ENCODE measurements around the gene SCAPER.
A peak's percentile ranks its signal among the peaks of the same experiment; 100 is the strongest.

Gene SCAPER

DNA sequence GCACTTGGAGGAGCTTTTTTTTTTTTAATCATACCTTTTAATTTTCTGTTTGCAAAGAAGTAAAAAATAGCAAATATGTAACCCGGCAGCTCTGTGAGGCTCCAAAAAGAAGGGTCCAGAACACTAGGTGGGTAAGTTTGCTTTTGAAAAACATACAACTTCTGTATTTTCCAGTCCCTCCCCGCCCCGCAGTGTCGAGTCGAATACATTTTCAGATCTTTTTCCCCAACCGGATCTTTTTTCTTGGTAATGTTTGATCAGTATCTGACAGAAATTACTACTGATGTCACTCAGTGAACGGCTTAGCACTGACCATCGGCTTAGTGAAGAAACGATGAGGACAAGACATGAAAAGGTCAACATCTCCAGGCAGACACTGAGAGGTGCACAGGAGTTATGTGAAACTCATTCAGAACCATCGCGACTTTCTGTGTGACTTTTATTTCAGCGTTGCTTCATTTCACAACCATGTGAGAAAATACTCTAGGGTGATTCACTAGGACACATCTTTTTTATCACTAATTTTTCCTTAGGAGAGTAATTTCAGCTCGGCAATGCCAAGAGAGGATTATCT, 557.6 kb downstream of the SCAPER start:
- DNase-seq: no peak

DNA sequence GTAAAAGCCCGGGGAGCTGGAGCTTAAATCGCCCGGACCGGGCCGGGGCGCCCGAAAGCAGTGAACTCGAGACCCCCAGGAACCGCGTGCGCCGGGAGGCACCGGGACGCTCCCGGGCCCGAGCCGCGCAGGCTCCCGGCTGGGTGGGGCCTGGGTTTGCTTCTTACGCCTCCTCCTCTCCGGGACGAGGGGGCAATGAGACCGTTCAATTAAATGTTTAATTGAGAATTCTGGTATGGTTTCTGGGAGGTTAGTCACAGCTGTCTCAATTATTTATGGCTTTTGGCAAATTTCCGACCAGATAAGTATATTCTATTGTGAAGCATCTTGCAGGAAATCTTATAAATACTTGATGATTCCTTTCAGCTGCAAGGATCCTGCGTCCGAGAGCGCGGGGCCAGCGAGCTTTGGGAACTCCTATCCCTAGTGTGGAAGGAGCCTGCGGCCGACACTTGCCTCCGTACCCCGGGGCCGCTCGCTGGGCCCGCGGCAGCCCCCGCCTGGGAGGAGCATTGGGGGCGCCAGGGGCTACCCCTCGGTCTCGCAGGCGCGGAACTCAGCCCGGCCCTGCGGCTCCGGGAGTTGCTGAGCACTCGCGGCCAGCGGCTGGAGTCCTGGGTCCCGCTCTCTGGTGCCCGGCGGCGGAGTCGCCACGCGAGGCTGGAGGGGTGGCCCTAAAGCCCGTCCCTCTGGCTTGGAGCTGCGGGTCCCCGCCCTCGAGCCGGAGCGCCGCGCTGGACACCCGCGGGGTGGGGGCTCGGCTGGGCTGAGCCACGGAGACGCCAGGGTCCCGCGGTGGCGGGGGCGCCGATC, 558.3 kb downstream of the SCAPER start:
- no peak for DNase-seq

DNA sequence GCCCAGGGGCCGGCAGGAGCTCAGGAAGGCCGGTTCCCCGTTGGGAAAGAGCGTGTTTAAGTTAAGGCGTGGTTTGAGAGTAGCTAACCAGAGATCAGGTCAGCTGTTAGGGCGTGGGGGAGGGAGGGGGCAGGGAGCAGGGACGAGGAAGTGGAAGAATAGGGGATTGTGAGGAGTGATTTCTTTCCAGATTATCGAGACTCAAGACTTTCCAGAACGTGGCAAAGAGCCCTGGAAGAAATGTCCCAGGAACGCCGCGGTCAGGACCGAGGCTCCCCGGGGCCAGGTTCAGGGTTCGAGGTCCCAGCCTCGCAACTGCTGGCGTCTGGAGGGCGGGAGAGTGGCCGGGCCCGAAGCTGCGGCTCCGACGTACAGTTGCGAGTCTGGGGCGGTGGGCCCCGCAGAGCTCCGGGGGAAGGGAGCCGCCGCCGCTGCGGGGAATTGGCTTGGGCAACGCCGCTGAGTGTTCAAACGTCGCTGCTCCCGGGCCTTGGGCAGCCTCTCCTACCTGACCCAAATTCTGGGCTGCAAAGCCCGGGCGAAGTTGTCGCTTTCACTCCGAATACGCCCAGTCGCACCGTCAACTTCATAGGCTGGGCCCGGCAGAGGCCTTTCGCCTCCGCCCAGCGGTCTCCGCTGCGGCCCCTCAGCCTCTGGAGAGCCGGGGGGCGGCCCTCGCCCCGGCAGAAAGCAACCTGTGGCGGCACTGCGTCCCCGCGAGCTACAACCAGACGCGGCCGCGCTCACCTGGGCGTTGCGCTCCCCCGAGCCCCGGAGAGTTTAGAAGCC, 559.1 kb downstream of the SCAPER start:
- DNase-seq: no peak

DNA sequence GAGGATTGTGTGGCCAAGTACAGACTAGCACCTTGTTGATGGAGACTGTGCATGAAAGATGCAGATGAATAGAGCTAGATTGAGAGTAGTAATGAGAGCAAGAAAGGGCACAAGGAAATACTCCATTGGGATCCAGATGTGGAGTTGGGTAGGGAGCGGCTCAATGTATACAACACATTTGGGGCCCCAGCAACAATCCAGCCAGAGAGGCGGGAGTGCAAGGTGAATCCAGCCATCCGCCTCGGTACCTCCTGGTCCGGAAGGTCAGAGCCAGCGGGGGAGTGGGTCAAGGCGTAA, 559.6 kb downstream of the SCAPER start:
- no peak for DNase-seq

DNA sequence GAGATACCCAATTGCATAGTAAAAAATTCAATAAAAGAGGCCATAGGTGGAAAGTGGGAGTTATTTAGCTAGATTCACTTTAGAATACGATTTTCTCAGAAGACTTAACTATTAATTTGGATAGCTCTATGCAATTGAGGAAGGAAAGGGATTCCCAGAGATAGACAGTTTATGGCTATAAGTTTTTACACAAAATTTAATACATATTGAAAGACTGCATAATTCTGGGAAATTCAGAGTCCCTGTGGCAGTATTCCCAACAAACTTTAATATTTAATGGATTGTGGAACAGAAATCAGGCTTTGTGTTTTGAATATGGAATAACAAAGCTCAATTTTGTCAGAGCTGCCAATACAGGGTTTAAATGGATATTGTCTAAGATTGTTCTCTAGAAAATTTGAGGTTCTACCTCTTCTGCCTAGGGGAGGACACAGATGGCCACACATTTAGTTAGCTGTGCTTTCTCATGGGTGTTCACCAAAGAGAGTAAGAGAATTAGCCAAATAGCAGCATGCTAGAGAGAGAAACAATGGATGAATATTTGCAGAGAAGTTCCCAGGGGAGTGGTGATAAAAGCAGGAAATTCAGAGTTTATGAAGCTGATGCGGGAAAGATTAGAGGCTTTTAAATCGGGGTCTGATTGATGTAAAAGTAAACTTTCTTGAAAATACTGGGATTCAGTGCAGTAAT, 560.1 kb downstream of the SCAPER start:
- no peak for DNase-seq

DNA sequence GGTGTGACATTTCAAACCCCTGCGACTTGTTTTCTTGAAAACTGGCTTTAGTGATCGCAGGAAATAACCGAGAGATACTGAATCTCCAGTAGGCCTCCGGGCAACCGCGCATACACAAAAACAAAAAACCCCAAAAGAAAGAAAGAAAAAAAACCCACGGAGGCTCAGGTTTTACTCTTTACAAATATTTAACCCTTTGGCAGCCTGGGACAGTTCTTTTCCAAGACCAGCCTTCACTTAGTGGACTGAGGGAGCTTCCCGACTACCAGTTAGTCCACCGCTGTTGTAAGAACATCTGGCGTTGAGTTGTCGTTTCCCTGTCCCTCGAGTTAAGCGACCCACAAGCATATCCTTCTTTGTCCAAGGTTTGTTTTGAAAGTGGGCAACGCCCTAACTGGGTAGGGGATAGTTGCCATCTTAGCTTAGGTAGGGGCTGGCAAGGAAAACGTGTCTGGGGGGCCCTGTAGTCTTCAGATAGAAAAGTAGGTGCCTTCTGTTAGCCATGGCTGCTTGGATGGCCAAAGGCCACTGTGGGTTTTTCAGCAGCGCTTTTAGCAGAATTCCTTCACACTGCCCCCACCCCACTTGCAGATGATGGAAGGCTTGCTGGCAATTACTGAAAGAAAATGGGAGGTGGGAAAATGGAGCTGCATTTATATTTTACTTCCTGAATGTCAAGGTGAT, 561.7 kb downstream of the SCAPER start:
- no peak for DNase-seq

DNA sequence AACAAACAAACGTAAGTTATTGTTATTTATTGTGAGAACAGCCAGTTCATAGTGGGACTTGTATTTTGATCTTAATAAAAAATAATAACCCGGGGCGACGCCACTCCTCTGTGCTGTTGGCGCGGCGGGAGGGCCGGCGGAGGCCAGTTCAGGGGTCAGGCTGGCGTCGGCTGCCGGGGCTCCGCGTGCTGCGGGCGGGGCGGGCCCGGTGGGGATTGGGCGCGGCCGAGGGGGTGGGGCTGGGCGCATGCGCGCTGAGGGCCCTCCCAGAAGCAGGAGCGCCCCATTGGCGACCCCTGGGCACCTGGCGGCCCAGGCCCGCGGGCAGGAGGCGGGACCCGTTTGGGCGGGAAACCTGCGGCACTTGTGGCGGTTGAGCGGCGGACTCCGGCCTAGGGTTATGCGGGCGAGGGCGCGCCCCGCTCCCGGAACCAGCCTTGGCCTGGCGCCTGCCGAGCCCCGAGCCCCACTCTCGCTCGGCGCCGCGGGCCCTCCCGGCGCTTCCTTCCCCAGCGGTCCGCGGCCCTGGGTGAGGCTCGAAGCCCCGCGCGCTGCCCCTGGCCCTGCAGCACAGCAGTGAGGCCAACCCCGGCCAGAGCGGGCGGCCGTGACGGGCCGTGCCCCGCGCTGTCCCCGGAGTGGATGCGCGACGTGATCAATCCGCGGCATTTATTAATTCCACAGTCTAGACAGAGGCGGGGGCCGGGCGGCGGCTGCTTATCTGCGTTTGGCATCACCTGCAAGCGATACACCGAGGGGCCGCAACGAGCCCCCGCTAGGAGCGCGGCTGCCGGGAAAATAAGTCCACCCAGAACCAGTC, 562.5 kb downstream of the SCAPER start:
- no peak for DNase-seq

DNA sequence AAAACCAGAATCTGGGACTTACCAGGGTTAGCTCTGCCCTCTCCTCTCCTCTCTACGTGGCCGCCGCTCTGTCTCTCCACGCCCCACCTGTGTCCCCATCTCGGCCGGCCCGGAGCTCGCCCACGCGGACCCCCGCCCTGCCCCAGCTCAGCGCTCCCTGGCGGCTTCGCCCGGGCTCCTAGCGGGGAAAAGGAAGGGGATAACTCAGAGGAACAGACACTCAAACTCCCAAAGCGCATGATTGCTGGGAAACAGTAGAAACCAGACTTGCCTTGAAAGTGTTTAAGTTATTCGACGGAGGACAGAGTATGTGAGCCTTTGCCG, 563.1 kb downstream of the SCAPER start:
- no peak for DNase-seq

DNA sequence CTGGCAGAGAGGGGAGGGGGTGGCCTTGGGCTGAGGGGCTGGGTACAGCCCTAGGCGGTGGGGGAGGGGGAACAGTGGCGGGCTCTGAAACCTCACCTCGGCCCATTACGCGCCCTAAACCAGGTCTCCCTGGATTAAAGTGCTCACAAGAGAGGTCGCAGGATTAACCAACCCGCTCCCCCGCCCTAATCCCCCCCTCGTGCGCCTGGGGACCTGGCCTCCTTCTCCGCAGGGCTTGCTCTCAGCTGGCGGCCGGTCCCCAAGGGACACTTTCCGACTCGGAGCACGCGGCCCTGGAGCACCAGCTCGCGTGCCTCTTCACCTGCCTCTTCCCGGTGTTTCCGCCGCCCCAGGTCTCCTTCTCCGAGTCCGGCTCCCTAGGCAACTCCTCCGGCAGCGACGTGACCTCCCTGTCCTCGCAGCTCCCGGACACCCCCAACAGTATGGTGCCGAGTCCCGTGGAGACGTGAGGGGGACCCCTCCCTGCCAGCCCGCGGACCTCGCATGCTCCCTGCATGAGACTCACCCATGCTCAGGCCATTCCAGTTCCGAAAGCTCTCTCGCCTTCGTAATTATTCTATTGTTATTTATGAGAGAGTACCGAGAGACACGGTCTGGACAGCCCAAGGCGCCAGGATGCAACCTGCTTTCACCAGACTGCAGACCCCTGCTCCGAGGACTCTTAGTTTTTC, 563.6 kb downstream of the SCAPER start:
- DNase-seq: no peak

DNA sequence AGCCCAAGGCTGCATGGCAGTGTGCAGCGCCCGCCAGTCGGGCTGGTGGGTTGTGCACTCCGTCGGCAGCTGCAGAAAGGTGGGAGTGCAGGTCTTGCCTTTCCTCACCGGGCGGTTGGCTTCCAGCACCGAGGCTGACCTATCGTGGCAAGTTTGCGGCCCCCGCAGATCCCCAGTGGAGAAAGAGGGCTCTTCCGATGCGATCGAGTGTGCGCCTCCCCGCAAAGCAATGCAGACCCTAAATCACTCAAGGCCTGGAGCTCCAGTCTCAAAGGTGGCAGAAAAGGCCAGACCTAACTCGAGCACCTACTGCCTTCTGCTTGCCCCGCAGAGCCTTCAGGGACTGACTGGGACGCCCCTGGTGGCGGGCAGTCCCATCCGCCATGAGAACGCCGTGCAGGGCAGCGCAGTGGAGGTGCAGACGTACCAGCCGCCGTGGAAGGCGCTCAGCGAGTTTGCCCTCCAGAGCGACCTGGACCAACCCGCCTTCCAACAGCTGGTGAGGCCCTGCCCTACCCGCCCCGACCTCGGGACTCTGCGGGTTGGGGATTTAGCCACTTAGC, 564.3 kb downstream of the SCAPER start:
- no peak for DNase-seq

DNA sequence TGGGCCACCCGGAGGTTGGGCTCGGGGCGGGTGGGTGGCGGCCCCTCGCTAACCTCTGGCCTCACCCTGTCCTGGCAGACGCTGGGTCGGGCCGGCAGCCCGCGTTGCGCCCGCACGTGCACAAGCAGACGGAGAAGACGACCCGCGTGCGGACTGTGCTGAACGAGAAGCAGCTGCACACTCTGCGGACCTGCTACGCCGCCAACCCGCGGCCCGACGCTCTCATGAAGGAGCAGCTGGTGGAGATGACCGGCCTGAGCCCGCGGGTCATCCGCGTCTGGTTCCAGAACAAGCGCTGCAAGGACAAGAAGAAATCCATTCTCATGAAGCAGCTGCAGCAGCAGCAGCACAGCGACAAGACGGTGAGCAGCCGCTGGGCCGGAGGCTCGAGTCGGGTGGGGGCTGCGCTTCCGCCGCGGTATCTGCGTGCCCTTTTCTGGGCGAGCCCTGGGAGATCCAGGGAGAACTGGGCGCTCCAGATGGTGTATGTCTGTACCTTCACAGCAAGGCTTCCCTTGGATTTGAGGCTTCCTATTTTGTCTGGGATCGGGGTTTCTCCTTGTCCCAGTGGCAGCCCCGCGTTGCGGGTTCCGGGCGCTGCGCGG, 564.8 kb downstream of the SCAPER start:
- no peak for DNase-seq

DNA sequence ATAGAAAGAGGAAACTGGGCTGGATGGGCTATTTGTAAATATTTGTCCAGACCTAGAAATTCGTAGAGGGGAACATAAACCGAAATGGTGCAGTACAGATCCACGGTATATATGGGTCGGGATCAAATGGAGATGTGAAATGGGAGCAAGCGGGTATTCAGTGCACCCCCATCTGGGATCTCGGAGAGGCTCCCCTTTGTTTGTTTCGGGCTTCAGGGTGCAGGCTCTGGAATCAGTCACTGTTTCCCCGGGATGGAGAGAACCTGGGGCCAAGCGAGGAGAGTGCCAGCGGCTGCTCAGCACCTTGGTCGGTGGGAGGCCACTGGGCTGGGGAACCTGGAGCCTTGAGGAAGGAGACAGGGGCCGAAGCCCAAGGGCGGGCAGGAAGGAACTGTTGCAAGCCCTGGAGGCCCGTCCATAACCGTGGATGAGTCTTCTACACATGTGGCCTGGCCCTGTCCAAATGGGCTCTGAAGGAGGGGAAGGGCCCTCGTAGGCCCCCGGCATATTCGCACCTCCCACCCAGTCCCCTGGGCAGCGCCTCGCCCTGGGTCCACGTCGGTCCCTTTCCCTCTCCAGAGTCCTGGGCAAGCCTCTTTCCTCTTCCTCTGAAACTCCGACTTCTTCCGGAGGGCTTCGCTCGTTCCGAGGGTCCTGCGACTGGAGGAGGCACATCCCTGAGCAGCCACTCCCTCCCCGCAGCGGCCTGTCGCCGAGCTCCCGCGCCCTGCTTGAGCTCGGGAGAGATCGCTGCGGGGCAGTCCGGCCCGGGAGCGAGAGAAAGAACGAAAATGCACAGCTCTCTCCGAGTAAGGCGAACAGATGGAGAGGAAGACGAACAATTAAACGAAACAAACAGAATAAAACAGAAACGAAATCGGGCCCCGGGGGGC, 565.6 kb downstream of the SCAPER start:
- no peak for DNase-seq

DNA sequence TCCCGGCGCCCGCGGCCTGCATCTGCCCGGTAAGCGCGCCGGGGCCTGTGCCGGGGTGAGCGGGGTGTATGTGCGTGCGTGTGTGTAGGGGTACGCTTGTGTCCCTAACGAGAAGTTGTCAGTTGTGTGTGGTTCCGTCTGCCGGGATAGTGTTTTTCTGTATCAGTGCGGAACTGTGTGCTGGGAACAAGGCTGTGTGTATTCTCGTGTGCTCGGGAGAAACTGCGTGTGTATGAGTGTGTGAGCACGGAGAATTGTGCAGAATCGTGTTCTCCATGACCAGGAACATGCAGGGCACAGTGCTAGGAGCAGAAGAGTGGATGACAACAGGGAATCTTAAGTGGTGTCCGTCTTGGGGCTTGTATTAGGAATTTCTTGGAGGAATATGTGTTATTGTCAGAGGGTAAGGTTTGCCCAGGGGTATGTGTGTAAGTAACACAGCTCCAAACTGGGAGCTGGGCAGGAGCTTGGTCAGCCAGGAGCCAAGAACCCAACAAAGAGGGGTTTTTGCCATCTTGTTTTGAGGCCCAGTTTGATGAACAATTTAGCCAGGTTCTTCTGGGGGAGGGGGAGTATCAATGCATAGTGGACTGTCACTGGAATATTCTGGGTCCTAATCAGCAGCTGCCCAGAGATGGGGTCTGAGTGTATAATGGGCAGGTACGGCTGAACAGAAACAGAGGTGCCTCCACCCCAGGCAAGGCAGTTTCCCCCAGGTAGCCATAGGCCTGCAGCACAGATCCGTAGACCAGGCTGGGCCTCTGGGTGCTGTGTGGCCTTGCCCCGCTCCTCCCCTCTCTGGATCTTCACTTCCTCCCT, 566.4 kb downstream of the SCAPER start:
- DNase-seq: no peak

DNA sequence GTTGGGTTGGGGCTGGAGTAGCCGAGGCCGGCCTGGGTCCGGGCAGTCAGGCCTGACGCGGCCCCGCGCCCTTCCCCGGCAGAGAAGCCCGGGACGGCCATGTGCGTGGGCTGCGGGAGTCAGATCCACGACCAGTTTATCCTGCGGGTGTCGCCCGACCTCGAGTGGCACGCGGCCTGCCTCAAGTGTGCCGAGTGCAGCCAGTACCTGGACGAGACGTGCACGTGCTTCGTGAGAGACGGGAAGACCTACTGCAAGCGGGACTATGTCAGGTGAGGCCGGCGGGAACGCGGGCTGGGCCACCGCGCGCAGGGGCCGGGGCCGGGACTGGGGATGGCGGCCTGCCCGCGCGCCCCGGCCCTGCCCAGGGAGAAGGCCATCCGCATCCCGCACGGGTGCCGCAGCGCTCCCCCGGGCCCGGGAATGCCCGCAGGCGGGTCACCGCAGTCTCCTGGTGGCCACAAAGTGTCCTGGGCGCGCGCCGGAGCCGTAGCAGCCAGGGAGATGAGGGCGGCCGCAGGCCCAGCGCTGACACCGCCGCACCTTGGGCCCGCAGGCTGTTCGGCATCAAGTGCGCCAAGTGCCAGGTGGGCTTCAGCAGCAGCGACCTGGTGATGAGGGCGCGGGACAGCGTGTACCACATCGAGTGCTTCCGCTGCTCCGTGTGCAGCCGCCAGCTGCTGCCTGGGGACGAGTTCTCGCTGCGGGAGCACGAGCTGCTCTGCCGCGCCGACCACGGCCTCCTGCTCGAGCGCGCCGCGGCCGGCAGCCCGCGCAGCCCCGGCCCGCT, 567.2 kb downstream of the SCAPER start:
- no peak for DNase-seq

DNA sequence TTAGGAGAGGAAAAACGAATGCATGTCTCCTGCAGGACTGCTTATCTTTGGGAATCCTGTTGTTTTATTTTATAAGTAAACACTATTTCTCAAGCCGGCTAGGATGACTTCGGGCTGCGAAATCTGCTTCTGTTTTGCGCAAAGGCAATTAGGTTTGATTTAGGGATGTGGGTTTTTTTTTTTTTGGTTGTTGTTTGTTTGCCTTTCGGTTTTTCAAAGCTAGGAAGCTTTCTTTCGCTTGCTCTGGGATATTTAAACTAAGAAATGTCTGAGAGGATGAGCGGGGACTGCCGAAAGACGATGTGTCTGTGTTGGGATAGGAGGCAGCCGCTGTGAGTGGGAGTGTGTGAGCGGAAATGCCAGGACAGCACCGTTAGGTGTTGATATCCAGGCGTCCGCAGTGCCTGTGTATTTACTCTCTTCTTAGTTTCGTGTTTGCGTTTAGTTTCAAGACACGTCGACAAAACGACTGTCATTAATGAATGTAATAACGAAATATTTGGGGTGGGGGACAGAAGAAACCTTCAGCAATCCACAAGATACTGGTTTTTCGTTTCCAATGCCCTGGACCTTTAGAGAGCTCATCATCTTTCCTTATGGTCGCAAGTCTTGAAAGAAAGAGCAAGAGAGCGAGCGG, 568.0 kb downstream of the SCAPER start:
- no peak for DNase-seq

DNA sequence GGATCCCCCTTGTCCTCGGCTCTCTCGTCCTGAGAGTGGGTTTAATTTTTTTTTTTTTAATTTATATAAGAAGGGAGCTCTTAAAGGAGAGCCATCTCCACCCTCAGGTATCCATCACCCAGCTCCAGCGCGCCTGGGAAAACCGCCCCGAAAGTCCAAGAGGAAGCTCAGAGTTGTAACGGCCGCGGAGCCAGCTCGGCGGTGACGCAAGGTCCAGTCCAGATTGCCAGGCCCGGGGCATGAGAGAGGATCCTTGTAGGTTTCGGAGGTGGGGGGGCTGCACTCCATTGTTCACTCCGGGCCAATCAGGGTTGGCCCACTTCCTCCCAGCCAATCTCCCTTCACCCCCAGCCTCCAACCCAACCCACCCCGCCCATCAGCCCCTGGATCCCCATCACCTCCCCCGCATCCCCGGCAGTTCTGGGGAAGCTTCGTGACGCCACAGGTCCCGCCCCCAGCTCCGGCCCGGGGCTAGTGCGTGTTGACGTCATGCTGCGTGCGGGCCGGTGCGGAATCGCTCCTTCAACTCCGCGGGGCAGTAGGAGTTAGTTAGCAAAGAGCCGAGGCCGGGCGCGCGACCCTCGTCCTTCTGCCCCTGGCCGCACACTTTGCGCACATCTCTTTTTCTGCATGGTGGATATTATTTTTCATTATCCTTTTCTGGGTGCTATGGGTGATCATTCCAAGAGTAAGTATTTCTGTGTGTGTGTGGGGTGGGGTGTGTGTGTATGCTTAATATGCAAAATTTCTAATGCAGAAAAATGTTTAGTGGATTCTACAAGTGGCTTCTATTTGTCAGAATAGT, 568.7 kb downstream of the SCAPER start, which contains the start of gene ISL2:
Gene ISL2 (plus strand): TSS at position 520 of the 805 bp plus-strand sequence. CDS start 111 bp downstream, at position 631.
- peak; percentile 62 for DNase-seq
